Activated CD4-positive, alpha-beta memory T cell treated with anti-CD3 and anti-CD28 coated beads, Interleukin-2, amount 10 ng/mL, durations not matched to agents 7 days and 5 days (primary cell): Measurements from ENCODE around the gene CLDN15. TPM values are rescaled to one million over a fixed set of nuclear protein-coding genes. Genes with fewer than 3 reads are reported as not detected.
"Not testable (repeated sequence)": the region's sequence is repeated elsewhere in the genome, so short reads cannot be mapped to it uniquely, and the experiment has no call there.

ENCODE experiments used
- CTCF ChIA-PET: fragments of 350-600 bp; sonication (Branson Sonifier 250); formaldehyde crosslinking; loops from one replicate; lab custom pipeline; 2021; ENCODE audit warnings: antibody characterized with exemption, inconsistent platforms; lab: Charles Lee
- POLR2A ChIA-PET: fragments of 350-600 bp; sonication (Branson Sonifier 250); formaldehyde crosslinking; loops from one replicate; lab custom pipeline; 2021; ENCODE audit warnings: antibody characterized with exemption; lab: Charles Lee
- DNase-seq: peaks from one replicate; pipeline ENCODE4 v3.0.0-alpha.2; 2020
- H3K27ac Mint-ChIP-seq: one replicate; pipeline ENCODE4 v1.8.0; 2021; ENCODE audit warnings: mild to moderate bottlenecking, mixed read lengths
- H3K27me3 Mint-ChIP-seq: one replicate; pipeline ENCODE4 v1.8.0; 2021; ENCODE audit warnings: mixed read lengths
- H3K36me3 Mint-ChIP-seq: one replicate; pipeline ENCODE4 v1.8.0; 2021; ENCODE audit warnings: low read depth, mixed read lengths
- H3K4me1 Mint-ChIP-seq: one replicate; pipeline ENCODE4 v1.8.0; 2021; ENCODE audit warnings: mixed read lengths
- H3K4me3 Mint-ChIP-seq: one replicate; pipeline ENCODE4 v1.8.0; 2021; ENCODE audit warnings: mild to moderate bottlenecking, mixed read lengths
- H3K9me3 Mint-ChIP-seq: one replicate; pipeline ENCODE4 v1.8.0; 2021; ENCODE audit warnings: mixed read lengths
- total RNA-seq, 2 experiments: library from RNA; stranded (reverse); gene quantifications; one replicate each; pipeline ENCODE4 v1.2.3, GENCODE V29; 2021

CLDN15 gene
- total RNA-seq, 2 experiments from 2014 or later, result 19.7 to 20.6 TPM

DNA sequence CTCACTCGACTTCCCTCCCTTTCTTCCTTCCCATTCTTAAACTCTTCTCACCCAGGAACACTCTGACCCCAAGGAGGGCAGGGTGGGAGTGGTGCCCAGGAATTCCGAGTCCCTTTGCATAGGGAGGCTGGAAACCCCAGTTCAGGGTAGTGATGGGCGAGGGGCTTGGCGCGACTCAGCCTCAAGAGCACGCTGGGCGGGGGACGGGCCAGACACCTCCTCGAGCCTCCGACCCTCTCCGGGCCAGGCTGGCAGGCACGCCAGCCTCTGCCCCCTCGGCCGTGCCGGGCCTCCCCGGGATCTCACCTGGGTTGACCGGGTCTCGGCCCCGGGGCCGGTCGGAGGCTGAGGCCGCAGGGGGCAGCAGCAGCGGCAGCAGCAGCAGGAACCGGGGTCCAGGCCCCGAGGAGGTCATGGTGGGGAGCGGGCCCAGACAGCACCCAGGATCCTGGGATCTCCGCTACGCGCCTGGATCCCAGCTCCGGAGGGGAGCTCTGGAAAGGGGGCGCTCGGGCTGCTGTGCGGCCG lies 20.7 kb downstream of the CLDN15 start:
- H3K36me3 Mint-ChIP-seq, result peaks cover 21% of the 10 kb centered on the region
- peak overlapping the region; percentile 87 for H3K27ac Mint-ChIP-seq
- peak overlapping the region; percentile 96 for H3K4me3 Mint-ChIP-seq
- peaks cover 35% of the 10 kb centered on the region for H3K4me1 Mint-ChIP-seq
- ChIA-PET POLR2A (interaction anchor here (0.9 to 5.0 kb wide), 18 partner anchors 9 to 788 kb away, joined by 3 to 61 read pairs (median 5); partner anchors contain the start of genes CLDN15, FIS1, MEPCE and POP7), CTCF (interaction anchor here (0.5 to 5.4 kb wide), 14 partner anchors 10 to 1229 kb away, joined by 3 to 74 read pairs (median 8); partner anchors contain the start of genes FIS1, SERPINE1, SRRT and TRIM56)
- DNase-seq, result no peak
- no peaks in the 10 kb centered on the region for H3K27me3 Mint-ChIP-seq
- H3K9me3 Mint-ChIP-seq, result no peaks in the 10 kb centered on the region

- Mint-ChIP-seq H3K4me3 (peak overlapping the region; percentile 96), H3K4me1 (peaks cover 35% of the 10 kb centered on the region), H3K9me3 (no peaks in the 10 kb centered on the region), H3K36me3 (peaks cover 15% of the 10 kb centered on the region), H3K27me3 (no peaks in the 10 kb centered on the region), H3K27ac (peak overlapping the region; percentile 80)
- ChIA-PET CTCF (interaction anchor here (1.4 to 5.4 kb wide), 3 partner anchors 24 to 72 kb away, joined by 6 to 74 read pairs (median 40); partner anchors contain the start of gene FIS1), POLR2A (interaction anchor here (1.0 to 5.0 kb wide), 8 partner anchors 11 to 326 kb away, joined by 3 to 61 read pairs (median 4); partner anchors contain the start of genes FIS1, SERPINE1 and UFSP1)
- DNase-seq, result peak; percentile 24
Observed at GRCh38 chr7:101216001-101216859, 21.4 kb downstream of the CLDN15 start.

DNA sequence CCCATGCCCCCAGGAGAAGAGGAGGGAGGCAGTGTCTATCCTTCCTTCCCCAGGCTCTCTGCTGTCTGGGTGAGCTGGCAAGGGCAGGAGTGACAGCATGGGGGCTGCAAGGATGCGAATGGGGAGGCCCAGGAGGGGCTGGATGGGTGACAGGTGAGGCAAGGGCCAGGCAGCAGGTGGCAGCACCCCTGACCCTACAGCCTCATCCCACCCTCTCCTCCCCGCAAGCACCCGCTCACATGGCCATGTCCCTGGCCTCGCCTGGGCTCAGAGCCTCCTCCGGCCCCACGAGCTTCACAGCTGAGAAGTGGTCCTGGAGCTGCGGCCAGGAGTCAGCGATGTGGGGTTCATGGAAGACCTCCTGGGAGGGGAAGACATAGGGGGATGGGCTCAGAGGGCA lies 25.6 kb downstream of the CLDN15 start:
- Mint-ChIP-seq H3K27me3 (no peaks in the 10 kb centered on the region), H3K4me3 (no peak overlapping the region), H3K4me1 (peaks cover 16% of the 10 kb centered on the region), H3K36me3 (peaks cover 27% of the 10 kb centered on the region), H3K27ac (no peak overlapping the region), H3K9me3 (no peaks in the 10 kb centered on the region)
- ChIA-PET CTCF (interaction anchor here (1.7 kb wide), 1 partner anchor 19 kb away, joined by 4 read pairs; no protein-coding TSS in a partner anchor), POLR2A (interaction anchor here (0.7 kb wide), 1 partner anchor 31 kb away, joined by 3 read pairs; no protein-coding TSS in a partner anchor)
- DNase-seq, result no peak

DNA sequence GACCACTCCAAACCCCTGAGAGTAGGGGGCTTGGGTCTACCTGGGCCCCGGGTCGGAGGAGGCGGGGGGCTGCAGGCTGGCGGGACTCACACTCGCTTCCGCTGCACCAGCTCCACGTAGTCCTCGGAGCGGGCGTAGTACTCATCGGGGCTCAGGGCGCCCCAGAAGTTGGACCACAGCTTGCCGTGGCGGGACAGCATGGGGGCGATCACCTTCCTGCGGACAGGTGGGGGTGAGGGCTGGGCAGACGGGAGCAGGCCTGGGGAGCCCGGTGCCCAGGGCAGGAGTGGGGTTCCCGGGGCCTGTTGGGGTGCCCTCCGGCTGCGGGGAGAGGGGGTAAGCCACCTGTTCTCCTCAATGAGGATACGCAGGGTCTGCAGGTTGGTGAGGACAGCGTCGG lies 26.1 kb downstream of the CLDN15 start:
- H3K27ac Mint-ChIP-seq, result no peak overlapping the region
- ChIA-PET POLR2A (interaction anchor here (0.7 kb wide), 1 partner anchor 32 kb away, joined by 3 read pairs; no protein-coding TSS in a partner anchor), CTCF (interaction anchor here (1.7 kb wide), 1 partner anchor 19 kb away, joined by 4 read pairs; no protein-coding TSS in a partner anchor)
- H3K36me3 Mint-ChIP-seq, result peaks cover 26% of the 10 kb centered on the region
- H3K27me3 Mint-ChIP-seq, result no peaks in the 10 kb centered on the region
- no peak overlapping the region for H3K4me3 Mint-ChIP-seq
- H3K4me1 Mint-ChIP-seq, result peaks cover 13% of the 10 kb centered on the region
- no peaks in the 10 kb centered on the region for H3K9me3 Mint-ChIP-seq
- no peak for DNase-seq

DNA sequence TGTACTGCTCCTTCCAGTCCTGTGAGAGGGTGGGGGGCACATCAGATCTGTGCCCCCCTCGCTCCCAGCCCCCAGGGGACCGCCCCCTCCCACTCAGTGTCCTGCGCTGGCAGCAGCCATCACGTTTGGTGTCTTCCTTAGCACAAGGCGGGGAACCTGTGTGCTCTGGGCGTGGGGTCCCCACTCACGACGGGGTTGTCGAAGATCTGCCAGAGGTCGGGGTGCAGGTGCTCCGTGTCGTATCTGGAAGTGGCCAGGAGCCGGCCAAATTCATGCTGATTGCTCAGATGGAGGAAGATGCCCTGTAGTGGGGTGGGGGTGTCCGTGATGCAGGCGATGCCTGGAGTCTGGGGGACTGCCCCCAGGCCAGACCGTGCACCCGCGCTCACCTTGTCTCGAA lies 27.5 kb downstream of the CLDN15 start:
- no peaks in the 10 kb centered on the region for H3K27me3 Mint-ChIP-seq
- H3K4me3 Mint-ChIP-seq, result no peak overlapping the region
- DNase-seq, result no peak
- peaks cover 3% of the 10 kb centered on the region for H3K4me1 Mint-ChIP-seq
- H3K27ac Mint-ChIP-seq, result no peak overlapping the region
- ChIA-PET CTCF (no interaction called here), POLR2A (no interaction called here)
- H3K9me3 Mint-ChIP-seq, result no peaks in the 10 kb centered on the region
- peaks cover 25% of the 10 kb centered on the region for H3K36me3 Mint-ChIP-seq

DNA sequence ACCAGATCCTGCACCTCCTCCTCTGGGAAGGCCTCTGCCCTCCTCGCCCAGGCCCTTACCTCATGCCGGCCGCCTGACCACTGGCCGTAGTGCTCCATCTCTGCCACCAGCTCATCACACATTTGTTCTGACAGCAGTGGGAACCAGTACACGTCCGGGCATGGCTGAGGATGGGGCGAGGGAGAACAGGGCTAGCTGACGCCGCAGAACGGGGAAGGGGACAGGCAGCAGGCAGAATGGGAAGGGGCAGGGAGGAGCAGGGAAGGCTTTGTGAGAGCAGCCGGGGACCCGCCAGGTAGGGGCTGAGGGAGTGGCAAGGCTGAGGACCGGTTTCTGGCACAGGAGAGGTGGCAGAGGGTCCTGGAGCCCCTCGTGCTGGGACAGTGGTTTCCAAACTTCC lies 28.8 kb downstream of the CLDN15 start:
- Mint-ChIP-seq H3K27me3 (peaks cover under 1% of the 10 kb centered on the region), H3K9me3 (no peaks in the 10 kb centered on the region), H3K27ac (no peak overlapping the region), H3K36me3 (peaks cover 18% of the 10 kb centered on the region), H3K4me3 (no peak overlapping the region), H3K4me1 (peaks cover 6% of the 10 kb centered on the region)
- ChIA-PET CTCF (interaction anchor here (1.1 kb wide), 1 partner anchor 32 kb away, joined by 4 read pairs; no protein-coding TSS in a partner anchor), POLR2A (interaction anchor here (1.9 kb wide), 1 partner anchor 9 kb away, joined by 7 read pairs; the partner anchor contains the start of genes PLOD3 and ZNHIT1)
- DNase-seq, result no peak

DNA sequence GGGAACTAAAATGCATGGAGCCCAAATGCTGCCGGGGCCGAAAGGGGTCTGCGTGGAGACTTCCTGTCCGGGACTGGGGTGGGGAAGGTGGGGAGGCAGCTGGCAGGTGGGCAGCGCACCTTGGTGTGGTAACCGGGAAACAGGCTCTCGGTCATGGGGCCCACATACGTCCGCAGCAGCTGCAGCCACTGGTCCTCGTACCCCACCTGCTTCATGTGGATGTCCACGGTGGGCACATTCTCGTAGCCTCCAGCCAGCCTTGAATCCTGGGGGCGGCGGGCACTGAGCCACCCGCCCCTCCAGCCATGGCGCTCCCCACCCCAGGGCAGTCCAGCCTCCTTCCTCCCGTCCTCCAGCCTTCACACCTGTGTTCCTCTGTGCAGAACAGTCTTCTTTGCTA lies 30.1 kb downstream of the CLDN15 start:
- Mint-ChIP-seq H3K27ac (no peak overlapping the region), H3K4me3 (no peak overlapping the region), H3K36me3 (peaks cover 18% of the 10 kb centered on the region), H3K27me3 (peaks cover 9% of the 10 kb centered on the region), H3K9me3 (no peaks in the 10 kb centered on the region), H3K4me1 (peaks cover 12% of the 10 kb centered on the region)
- CTCF ChIA-PET, result interaction anchor here (1.0 kb wide), 1 partner anchor 15 kb away, joined by 3 read pairs; no protein-coding TSS in a partner anchor
- POLR2A ChIA-PET, result interaction anchor here (1.9 kb wide), 1 partner anchor 10 kb away, joined by 7 read pairs; the partner anchor contains the start of genes PLOD3 and ZNHIT1
- no peak for DNase-seq

DNA sequence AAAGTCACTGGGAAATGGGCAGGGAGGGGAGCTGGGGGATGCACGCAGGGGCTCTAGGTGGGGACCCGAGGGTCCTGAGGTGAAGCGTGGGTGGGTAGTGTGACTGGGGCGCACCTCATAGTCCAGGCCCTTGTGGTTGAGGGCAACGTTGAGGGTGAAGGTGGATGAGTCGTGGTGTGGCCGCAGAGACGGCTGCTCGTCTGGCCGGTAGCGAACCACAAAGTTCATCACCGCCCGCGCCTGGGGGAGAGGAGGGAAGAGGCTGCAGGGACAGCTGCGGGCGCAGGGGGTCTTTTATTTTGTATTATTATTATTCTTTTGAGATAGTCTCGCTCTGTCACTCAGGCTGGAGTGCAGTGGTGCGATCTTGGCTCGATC lies 30.9 kb downstream of the CLDN15 start:
- DNase-seq, result no peak
- no peak overlapping the region for H3K27ac Mint-ChIP-seq
- H3K36me3 Mint-ChIP-seq, result peaks cover 18% of the 10 kb centered on the region
- POLR2A ChIA-PET, result no interaction called here
- CTCF ChIA-PET, result no interaction called here
- peaks cover 11% of the 10 kb centered on the region for H3K27me3 Mint-ChIP-seq
- H3K4me1 Mint-ChIP-seq, result peaks cover 12% of the 10 kb centered on the region
- no peak overlapping the region for H3K4me3 Mint-ChIP-seq
- H3K9me3 Mint-ChIP-seq, result no peaks in the 10 kb centered on the region

- Mint-ChIP-seq H3K4me1 (peaks cover 13% of the 10 kb centered on the region), H3K4me3 (no peak overlapping the region), H3K36me3 (peaks cover 18% of the 10 kb centered on the region), H3K27me3 (peaks cover 16% of the 10 kb centered on the region), H3K9me3 (no peaks in the 10 kb centered on the region), H3K27ac (no peak overlapping the region)
- ChIA-PET POLR2A (no interaction called here), CTCF (no interaction called here)
- DNase-seq, result no peak
Observed at GRCh38 chr7:101205901-101206664, 31.5 kb downstream of the CLDN15 start.

GRCh38 chr7:101203740-101204738 lies 33.6 kb downstream of the CLDN15 start:
- Mint-ChIP-seq H3K27me3 (peaks cover 29% of the 10 kb centered on the region), H3K4me3 (peak overlapping the region; percentile 67), H3K36me3 (peaks cover 11% of the 10 kb centered on the region), H3K4me1 (peaks cover 17% of the 10 kb centered on the region), H3K27ac (peak overlapping the region; percentile 69)
- ChIA-PET POLR2A (interaction anchor here (0.6 to 2.7 kb wide), 5 partner anchors 14 to 329 kb away, joined by 3 to 18 read pairs (median 3); partner anchors contain the start of genes PLOD3, SRRT, VGF and ZNHIT1), CTCF (interaction anchor here (0.9 to 1.8 kb wide), 3 partner anchors 11 to 60 kb away, joined by 3 to 5 read pairs (median 4); partner anchors contain the start of genes PLOD3 and ZNHIT1)
- peak; percentile 33 for DNase-seq
- not testable (repeated sequence) for H3K9me3 Mint-ChIP-seq

DNA sequence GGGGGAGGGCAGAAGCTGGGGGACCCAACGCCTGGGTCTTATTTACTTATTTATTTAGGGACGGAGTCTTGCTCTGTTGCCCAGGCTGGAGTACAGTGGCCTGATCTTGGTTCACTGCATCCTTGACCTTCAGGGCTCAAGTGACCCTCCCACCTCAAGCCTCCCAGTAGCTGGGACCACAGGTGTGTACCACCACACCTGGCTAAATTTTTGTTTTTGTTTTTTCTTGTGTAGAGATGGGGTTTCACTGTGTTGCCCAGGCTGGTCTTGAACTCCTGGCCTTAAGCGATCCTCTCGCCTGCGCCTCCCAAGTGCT lies 35.0 kb downstream of the CLDN15 start:
- Mint-ChIP-seq H3K27ac (no peak overlapping the region), H3K9me3 (no peaks in the 10 kb centered on the region), H3K36me3 (peaks cover 7% of the 10 kb centered on the region), H3K27me3 (peaks cover 29% of the 10 kb centered on the region), H3K4me3 (no peak overlapping the region), H3K4me1 (peaks cover 17% of the 10 kb centered on the region)
- DNase-seq, result no peak
- POLR2A ChIA-PET, result interaction anchor here (0.9 kb wide), 1 partner anchor 16 kb away, joined by 4 read pairs; the partner anchor contains the start of gene ZNHIT1
- CTCF ChIA-PET, result interaction anchor here (2.9 kb wide), 1 partner anchor 10 kb away, joined by 13 read pairs; no protein-coding TSS in a partner anchor
